Left lung (tissue), 10 donors: Measurements from ENCODE around the gene RAB31. TPM values are rescaled to one million over a fixed set of nuclear protein-coding genes. Genes with fewer than 3 reads are reported as not detected.

Experiments used
- ATAC-seq: fragments of 200-7000 bp; cut with Tn5 transposase; one replicate; pipeline ENCODE4 v1.9.1; 2020; ENCODE audit warnings: moderate library complexity
- DNase-seq, 4 donors: peaks; one replicate each; pipeline ENCODE4 v3.0.0-alpha.2; 2013 to 2020
- H3K27ac ChIP-seq, 2 donors: fragments of 200-600 bp; sonication (generic) in 1 of 2; one replicate each; pipeline versions ENCODE4 v1.5.0 to v1.8.0; 2020 to 2021
- H3K27me3 ChIP-seq, 2 donors: fragments of 200-600 bp; sonication (generic) in 1 of 2; one replicate each; pipeline versions ENCODE4 v1.5.0 to v1.8.0; 2020 to 2021
- H3K36me3 ChIP-seq, 2 donors: fragments of 200-600 bp; sonication (generic) in 1 of 2; one replicate each; pipeline versions ENCODE4 v1.5.0 to v1.8.0; 2020 to 2021
- H3K4me1 ChIP-seq, 2 donors: fragments of 200-600 bp; one replicate each; pipeline ENCODE4 v1.8.0; 2021
- H3K4me3 ChIP-seq, 2 donors: fragments of 200-600 bp; sonication (generic) in 1 of 2; one replicate each; pipeline versions ENCODE4 v1.5.0 to v1.8.0; 2020 to 2021; ENCODE audit warnings: mild to moderate bottlenecking in 1 of 2
- H3K9me3 ChIP-seq, 2 donors: fragments of 200-600 bp; sonication (generic) in 1 of 2; one replicate each; pipeline versions ENCODE4 v1.5.0 to v1.8.0; 2020 to 2021
- CTCF ChIP-seq, 2 donors: fragments of 200-600 bp; sonication (generic) in 1 of 2; IDR thresholded peaks; one replicate each; pipeline versions ENCODE4 v1.5.0 to v1.8.0; 2021; ENCODE audit warnings: antibody characterized with exemption in 2 of 2
- intact Hi-C, 2 donors: fragments of 100-400 bp; cut with DNase I; formaldehyde crosslinking; loops; one replicate each; pipeline versions ENCODE4 v1.11.2 to v1.14.2; 2022
- polyA plus RNA-seq, 6 donors: library from polyadenylated mRNA; unstranded; fragments of 120-200 nt; gene quantifications; one replicate each; pipeline ENCODE4 v1.2.1, GENCODE V29; 2013; ENCODE audit not compliant: insufficient read length in 6 of 6
- total RNA-seq, 2 donors: library from RNA; stranded (reverse); fragmentation: NEBNext Ultra II Directional; extraction: Animal tissue kit (Norgen Biotek cat#: 25700); gene quantifications; one replicate each; pipeline ENCODE4 v1.2.1, GENCODE V29; 2021
- donor health status: DM: no; HTN: yes; CAD: no.
- donor health status: DM: no; HTN: no; CAD: no.

RAB31 gene
- total and polyA plus RNA-seq, 8 donors: 30.3 to 135 (median 37.3) TPM

- no peak overlapping the region for H3K4me3 ChIP-seq
- H3K4me1 ChIP-seq: peaks cover 0 to 21% of the 10 kb centered on the region in 2 donors
- peaks cover 0 to 29% of the 10 kb centered on the region in 2 donors for H3K36me3 ChIP-seq
- no peak overlapping the region for H3K27ac ChIP-seq
- no peaks in the 10 kb centered on the region for H3K27me3 ChIP-seq
- intact Hi-C loops: no loop called here
- DNase-seq (peak in 1 of 4 donors; percentile 30), ATAC-seq (peak; percentile 33)
- no peaks in the 10 kb centered on the region for H3K9me3 ChIP-seq
- no peak for TF ChIP-seq CTCF (IDR thresholded peaks at IDR 0.05)
Measured at GRCh38 chr18:9796935-9797549, 88.9 kb downstream of the RAB31 start.

GRCh38 chr18:9802175-9803062 is 94.3 kb downstream of the RAB31 start:
- ATAC-seq (no peak), DNase-seq (no peak)
- no peaks in the 10 kb centered on the region for H3K9me3 ChIP-seq
- no peak overlapping the region for H3K4me3 ChIP-seq
- peaks cover 0 to 15% of the 10 kb centered on the region in 2 donors for H3K36me3 ChIP-seq
- no peaks in the 10 kb centered on the region for H3K27me3 ChIP-seq
- H3K4me1 ChIP-seq: peaks cover 9 to 29% of the 10 kb centered on the region in 2 donors
- intact Hi-C loops: no loop called here
- TF ChIP-seq CTCF (IDR thresholded peaks at IDR 0.05): no peak
- H3K27ac ChIP-seq: peak overlapping the region in 1 of 2 donors; percentile 76

- no peak overlapping the region for H3K4me3 ChIP-seq
- H3K27ac ChIP-seq: peak overlapping the region in 1 of 2 donors; percentile 76
- ATAC-seq (no peak), DNase-seq (no peak)
- intact Hi-C loops: no loop called here
- no peaks in the 10 kb centered on the region for H3K9me3 ChIP-seq
- H3K27me3 ChIP-seq: no peaks in the 10 kb centered on the region
- peaks cover 9 to 26% of the 10 kb centered on the region in 2 donors for H3K4me1 ChIP-seq
- TF ChIP-seq CTCF (IDR thresholded peaks at IDR 0.05): no peak
- peaks cover 0 to 15% of the 10 kb centered on the region in 2 donors for H3K36me3 ChIP-seq
Measured at GRCh38 chr18:9803063-9803697, 95.1 kb downstream of the RAB31 start.

- intact Hi-C loops: no loop called here
- no peaks in the 10 kb centered on the region for H3K9me3 ChIP-seq
- peaks cover 0 to 15% of the 10 kb centered on the region in 2 donors for H3K36me3 ChIP-seq
- H3K27ac ChIP-seq: peak overlapping the region in 1 of 2 donors; percentile 76
- peaks cover 12 to 34% of the 10 kb centered on the region in 2 donors for H3K4me1 ChIP-seq
- H3K27me3 ChIP-seq: no peaks in the 10 kb centered on the region
- no peak for TF ChIP-seq CTCF (IDR thresholded peaks at IDR 0.05)
- no peak overlapping the region for H3K4me3 ChIP-seq
- DNase-seq (no peak), ATAC-seq (peak; percentile 44)
Measured at GRCh38 chr18:9803698-9804516, 95.8 kb downstream of the RAB31 start.
